GM12892 (cell line): ENCODE results near the gene ATP1B3.

Source experiments
- POLR2A ChIP-seq: IDR thresholded peaks from 2 replicates; pipeline ENCODE4 v1.6.1; 2011; ENCODE audit warnings: low read depth, low read length, control low read depth
- POLR2AphosphoS5 ChIP-seq: IDR thresholded peaks from 2 replicates; pipeline ENCODE4 v1.6.1; 2011; ENCODE audit warnings: low read depth, low read length, control low read depth
- TAF1 ChIP-seq: IDR thresholded peaks from 2 replicates; pipeline ENCODE4 v1.6.1; 2011; ENCODE audit warnings: low read depth, mild to moderate bottlenecking, control low read depth, low read length, borderline replicate concordance

- no peak for TF ChIP-seq POLR2AphosphoS5
- no peak for TF ChIP-seq POLR2A
- no peak for TF ChIP-seq TAF1
Measured at GRCh38 chr3:141878326-141878725, 1.9 kb downstream of the ATP1B3 start.
